ENCODE results near the gene PYCR2. TPM values are rescaled to one million over a fixed set of nuclear protein-coding genes. Genes with fewer than 3 reads are reported as not detected.
"Not testable (repeated sequence)": the region's sequence is repeated elsewhere in the genome, so short reads cannot be mapped to it uniquely, and the experiment has no call there.

PYCR2 gene
- polyA plus RNA-seq, 2 of the 4 experiments (the other 2 are of a cell fraction) = 45.4 to 50.5 TPM

- no peak for DNase-seq (ENCODE audit: low read depth in 1 of 2, low spot score in 1 of 2)
- 81% methylated on average over 16 of the region's 18 CpGs for WGBS (ENCODE audit: missing lambda C conversion rate)
- H3K4me2 ChIP-seq = no peak overlapping the region
- H3K27ac ChIP-seq = peak overlapping the region in 1 of 2 experiments; percentile 6; a peak in 1 of 6 replicates
- no peak for FAIRE-seq
- H3K9me3 ChIP-seq = no peaks in the 10 kb centered on the region
- CTCF ChIA-PET = interaction anchor here (0.6 to 19.4 kb wide), 6 partner anchors 11 to 468 kb away, joined by 3 to 207 read pairs (median 8); partner anchors contain the start of gene EPHX1
- H3K4me3 ChIP-seq = no peak overlapping the region
- ATAC-seq = peak in 1 of 2 experiments; percentile 27; a peak in 3 of 6 replicates
- TF ChIP-seq EHMT2 (IDR thresholded peaks at IDR 0.05; ENCODE audit: low read depth) = no peak
- no peak for TF ChIP-seq EP300 (IDR thresholded peaks at IDR 0.05)
- TF ChIP-seq SMC3 (IDR thresholded peaks at IDR 0.05) = no peak
- TF ChIP-seq, protein P1, sequence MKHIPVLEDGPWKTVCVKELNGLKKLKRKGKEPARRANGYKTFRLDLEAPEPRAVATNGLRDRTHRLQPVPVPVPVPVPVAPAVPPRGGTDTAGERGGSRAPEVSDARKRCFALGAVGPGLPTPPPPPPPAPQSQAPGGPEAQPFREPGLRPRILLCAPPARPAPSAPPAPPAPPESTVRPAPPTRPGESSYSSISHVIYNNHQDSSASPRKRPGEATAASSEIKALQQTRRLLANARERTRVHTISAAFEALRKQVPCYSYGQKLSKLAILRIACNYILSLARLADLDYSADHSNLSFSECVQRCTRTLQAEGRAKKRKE (CRISPR knock-in tag; IDR thresholded peaks at IDR 0.05; ENCODE audit: low read depth) = no peak
- TF ChIP-seq, protein P2, sequence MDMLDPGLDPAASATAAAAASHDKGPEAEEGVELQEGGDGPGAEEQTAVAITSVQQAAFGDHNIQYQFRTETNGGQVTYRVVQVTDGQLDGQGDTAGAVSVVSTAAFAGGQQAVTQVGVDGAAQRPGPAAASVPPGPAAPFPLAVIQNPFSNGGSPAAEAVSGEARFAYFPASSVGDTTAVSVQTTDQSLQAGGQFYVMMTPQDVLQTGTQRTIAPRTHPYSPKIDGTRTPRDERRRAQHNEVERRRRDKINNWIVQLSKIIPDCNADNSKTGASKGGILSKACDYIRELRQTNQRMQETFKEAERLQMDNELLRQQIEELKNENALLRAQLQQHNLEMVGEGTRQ (IDR thresholded peaks at IDR 0.05) = no peak
- TF ChIP-seq KDM1A (IDR thresholded peaks at IDR 0.05; ENCODE audit: low read depth) = no peak
- no peak for TF ChIP-seq MAZ (IDR thresholded peaks at IDR 0.05; ENCODE audit: borderline replicate concordance, low read depth, low read length)
- no peak for TF ChIP-seq CHD4 (IDR thresholded peaks at IDR 0.05; ENCODE audit: borderline replicate concordance)
- TF ChIP-seq TFCP2L1 (CRISPR knock-in tag; IDR thresholded peaks at IDR 0.05) = no peak
- no peak for TF ChIP-seq E2F6 (IDR thresholded peaks at IDR 0.05; ENCODE audit: borderline replicate concordance, low read depth)
- no peak for TF ChIP-seq RARB (CRISPR knock-in tag; IDR thresholded peaks at IDR 0.05)
- TF ChIP-seq, protein P3, sequence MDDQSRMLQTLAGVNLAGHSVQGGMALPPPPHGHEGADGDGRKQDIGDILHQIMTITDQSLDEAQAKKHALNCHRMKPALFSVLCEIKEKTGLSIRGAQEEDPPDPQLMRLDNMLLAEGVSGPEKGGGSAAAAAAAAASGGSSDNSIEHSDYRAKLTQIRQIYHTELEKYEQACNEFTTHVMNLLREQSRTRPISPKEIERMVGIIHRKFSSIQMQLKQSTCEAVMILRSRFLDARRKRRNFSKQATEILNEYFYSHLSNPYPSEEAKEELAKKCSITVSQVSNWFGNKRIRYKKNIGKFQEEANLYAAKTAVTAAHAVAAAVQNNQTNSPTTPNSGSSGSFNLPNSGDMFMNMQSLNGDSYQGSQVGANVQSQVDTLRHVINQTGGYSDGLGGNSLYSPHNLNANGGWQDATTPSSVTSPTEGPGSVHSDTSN (IDR thresholded peaks at IDR 0.05) = no peak
- no peak for TF ChIP-seq HOXA7 (CRISPR knock-in tag; IDR thresholded peaks at IDR 0.05)
- no peak for TF ChIP-seq HEYL (CRISPR knock-in tag; IDR thresholded peaks at IDR 0.05)
- no peak for TF ChIP-seq CHD2 (IDR thresholded peaks at IDR 0.05; ENCODE audit: low read length, partially characterized antibody)
- POLR2A ChIA-PET = interaction anchor here (0.6 kb wide), 1 partner anchor 29 kb away, joined by 3 read pairs; no protein-coding TSS in a partner anchor
- H3K4me1 ChIP-seq = peaks cover 46% of the 10 kb centered on the region
Observed at GRCh38 chr1:225888289-225888897, 35.7 kb downstream of the PYCR2 start.

DNA sequence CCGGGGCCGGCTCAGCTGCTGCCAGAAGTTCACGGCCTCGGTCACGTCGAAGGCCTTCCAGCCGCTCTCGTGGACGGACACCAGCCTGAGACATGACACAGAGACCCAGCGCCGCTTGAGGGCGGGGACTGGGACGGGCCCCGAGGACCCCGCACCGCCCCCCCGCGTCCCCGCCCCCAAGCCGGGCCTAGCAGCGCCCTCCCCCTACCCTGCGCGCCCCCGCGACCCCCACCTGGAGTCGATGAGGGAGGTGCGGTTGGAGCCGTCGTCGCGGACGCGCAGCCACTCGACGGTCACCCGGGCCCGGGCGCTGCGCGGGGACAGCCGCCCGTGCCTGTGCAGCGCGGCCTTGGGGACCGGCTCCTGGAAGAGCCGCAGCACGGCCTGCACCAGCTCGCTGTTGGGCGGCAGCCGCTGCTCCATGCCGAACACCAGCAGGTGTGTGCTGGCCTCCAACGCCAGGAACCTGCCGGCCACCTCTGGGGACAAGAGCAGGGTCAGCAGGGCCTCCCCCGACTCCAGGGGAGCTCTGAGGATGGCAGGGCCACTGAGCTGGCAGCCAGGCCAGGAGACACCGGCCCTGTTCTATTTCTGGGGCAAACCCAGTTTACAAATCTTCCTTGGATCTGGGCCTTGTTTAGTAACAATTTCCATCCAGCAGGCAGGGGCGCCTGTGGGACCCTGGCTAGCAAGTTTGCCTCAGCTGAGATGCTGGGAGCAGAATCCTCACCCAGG lies 36.3 kb downstream of the PYCR2 start:
- CTCF ChIA-PET = interaction anchor here (19.4 kb wide), 1 partner anchor 19 kb away, joined by 207 read pairs; no protein-coding TSS in a partner anchor
- DNase-seq (ENCODE audit: low read depth in 1 of 2, low spot score in 1 of 2); FAIRE-seq; H3K27ac ChIP-seq; H3K9me3 ChIP-seq; ATAC-seq; POLR2A ChIA-PET; H3K4me2 ChIP-seq; H3K4me3 ChIP-seq: not testable (repeated sequence)
- 60% methylated on average over 2 of the region's 56 CpGs for WGBS (ENCODE audit: missing lambda C conversion rate)
- peaks cover 48% of the 10 kb centered on the region for H3K4me1 ChIP-seq

- ATAC-seq (no peak), DNase-seq (ENCODE audit: low read depth in 1 of 2, low spot score in 1 of 2) (no peak), FAIRE-seq (no peak)
- ChIA-PET POLR2A (no interaction called here), CTCF (interaction anchor here (19.4 kb wide), 1 partner anchor 20 kb away, joined by 207 read pairs; no protein-coding TSS in a partner anchor)
- 88% methylated on average over 7 of the region's 7 CpGs for WGBS (ENCODE audit: missing lambda C conversion rate)
- no peaks in the 10 kb centered on the region for H3K9me3 ChIP-seq
- H3K4me1 ChIP-seq = peaks cover 48% of the 10 kb centered on the region
- no peak overlapping the region; the same call in 2 of the 3 replicates for H3K4me2 ChIP-seq
- H3K27ac ChIP-seq = no peak overlapping the region
- H3K4me3 ChIP-seq = no peak overlapping the region
- TF ChIP-seq CHD2 (IDR thresholded peaks at IDR 0.05; ENCODE audit: low read length, partially characterized antibody) = no peak
- no peak for TF ChIP-seq ZSCAN20 (CRISPR knock-in tag; IDR thresholded peaks at IDR 0.05)
- TF ChIP-seq, protein P4, sequence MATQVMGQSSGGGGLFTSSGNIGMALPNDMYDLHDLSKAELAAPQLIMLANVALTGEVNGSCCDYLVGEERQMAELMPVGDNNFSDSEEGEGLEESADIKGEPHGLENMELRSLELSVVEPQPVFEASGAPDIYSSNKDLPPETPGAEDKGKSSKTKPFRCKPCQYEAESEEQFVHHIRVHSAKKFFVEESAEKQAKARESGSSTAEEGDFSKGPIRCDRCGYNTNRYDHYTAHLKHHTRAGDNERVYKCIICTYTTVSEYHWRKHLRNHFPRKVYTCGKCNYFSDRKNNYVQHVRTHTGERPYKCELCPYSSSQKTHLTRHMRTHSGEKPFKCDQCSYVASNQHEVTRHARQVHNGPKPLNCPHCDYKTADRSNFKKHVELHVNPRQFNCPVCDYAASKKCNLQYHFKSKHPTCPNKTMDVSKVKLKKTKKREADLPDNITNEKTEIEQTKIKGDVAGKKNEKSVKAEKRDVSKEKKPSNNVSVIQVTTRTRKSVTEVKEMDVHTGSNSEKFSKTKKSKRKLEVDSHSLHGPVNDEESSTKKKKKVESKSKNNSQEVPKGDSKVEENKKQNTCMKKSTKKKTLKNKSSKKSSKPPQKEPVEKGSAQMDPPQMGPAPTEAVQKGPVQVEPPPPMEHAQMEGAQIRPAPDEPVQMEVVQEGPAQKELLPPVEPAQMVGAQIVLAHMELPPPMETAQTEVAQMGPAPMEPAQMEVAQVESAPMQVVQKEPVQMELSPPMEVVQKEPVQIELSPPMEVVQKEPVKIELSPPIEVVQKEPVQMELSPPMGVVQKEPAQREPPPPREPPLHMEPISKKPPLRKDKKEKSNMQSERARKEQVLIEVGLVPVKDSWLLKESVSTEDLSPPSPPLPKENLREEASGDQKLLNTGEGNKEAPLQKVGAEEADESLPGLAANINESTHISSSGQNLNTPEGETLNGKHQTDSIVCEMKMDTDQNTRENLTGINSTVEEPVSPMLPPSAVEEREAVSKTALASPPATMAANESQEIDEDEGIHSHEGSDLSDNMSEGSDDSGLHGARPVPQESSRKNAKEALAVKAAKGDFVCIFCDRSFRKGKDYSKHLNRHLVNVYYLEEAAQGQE (IDR thresholded peaks at IDR 0.05) = no peak
- TF ChIP-seq, protein P2 (IDR thresholded peaks at IDR 0.05) = no peak
- TF ChIP-seq EHF (CRISPR knock-in tag; IDR thresholded peaks at IDR 0.05) = no peak
- TF ChIP-seq MAFK (IDR thresholded peaks at IDR 0.05; ENCODE audit: partially characterized antibody) = no peak
- no peak for TF ChIP-seq RARB (CRISPR knock-in tag; IDR thresholded peaks at IDR 0.05)
- TF ChIP-seq TP53 (CRISPR knock-in tag; IDR thresholded peaks at IDR 0.05) = no peak
- no peak for TF ChIP-seq NR3C1 (IDR thresholded peaks at IDR 0.05)
- TF ChIP-seq EP300 (IDR thresholded peaks at IDR 0.05) = no peak
- no peak for TF ChIP-seq HDAC2 (IDR thresholded peaks at IDR 0.05)
- TF ChIP-seq JUNB (IDR thresholded peaks at IDR 0.05) = no peak
- TF ChIP-seq RAD21 (conservative IDR thresholded peaks at IDR 0.05 in 1 of 2, IDR thresholded peaks at IDR 0.05 in 1 of 2) = no peak
Observed at GRCh38 chr1:225887030-225887314, 37.1 kb downstream of the PYCR2 start.

Data from A549 (cell line).